Retina (tissue), 1 donor: ENCODE measurements around the gene ATG16L1.

Experiments
- DNase-seq: peaks from one replicate; pipeline ENCODE4 v3.0.0-alpha.2; 2016

Gene ATG16L1

GRCh38 chr2:233261819-233262555, 10.5 kb downstream of the ATG16L1 start:
- no peak for DNase-seq

- no peak for DNase-seq
These were observed 11.1 kb downstream of the ATG16L1 start for GRCh38 chr2:233262562-233262961.

- no peak for DNase-seq
These were observed 11.6 kb downstream of the ATG16L1 start for GRCh38 chr2:233263045-233263570.

- no peak for DNase-seq
These were observed 13.2 kb downstream of the ATG16L1 start for GRCh38 chr2:233264667-233265066.

- DNase-seq, result no peak
These were observed 14.5 kb downstream of the ATG16L1 start for GRCh38 chr2:233265899-233266431.

- DNase-seq, result no peak
These were observed 15.0 kb downstream of the ATG16L1 start for GRCh38 chr2:233266481-233266880.

GRCh38 chr2:233267516-233268245, 16.2 kb downstream of the ATG16L1 start:
- DNase-seq, result no peak

- DNase-seq, result no peak
These were observed 18.9 kb downstream of the ATG16L1 start for GRCh38 chr2:233270366-233270765.

- no peak for DNase-seq
These were observed 19.5 kb downstream of the ATG16L1 start for GRCh38 chr2:233270951-233271350.

GRCh38 chr2:233271693-233272092, 20.2 kb downstream of the ATG16L1 start:
- DNase-seq, result peak; percentile 14

- no peak for DNase-seq
These were observed 21.6 kb downstream of the ATG16L1 start for GRCh38 chr2:233273120-233273519.

GRCh38 chr2:233275223-233275622, 23.8 kb downstream of the ATG16L1 start:
- DNase-seq, result no peak

GRCh38 chr2:233278921-233279320, 27.4 kb downstream of the ATG16L1 start:
- DNase-seq, result no peak

GRCh38 chr2:233280114-233280693, 28.7 kb downstream of the ATG16L1 start:
- DNase-seq, result no peak

GRCh38 chr2:233281553-233281952, 30.1 kb downstream of the ATG16L1 start:
- DNase-seq, result no peak

GRCh38 chr2:233281992-233282603, 30.6 kb downstream of the ATG16L1 start:
- DNase-seq, result no peak

- no peak for DNase-seq
These were observed 34.4 kb downstream of the ATG16L1 start for GRCh38 chr2:233285921-233286320.

GRCh38 chr2:233287871-233288270, 36.4 kb downstream of the ATG16L1 start:
- DNase-seq, result no peak

GRCh38 chr2:233288663-233289062, 37.2 kb downstream of the ATG16L1 start:
- DNase-seq, result no peak

GRCh38 chr2:233289648-233290047, 38.2 kb downstream of the ATG16L1 start:
- DNase-seq, result no peak

GRCh38 chr2:233290051-233290845, 38.8 kb downstream of the ATG16L1 start:
- no peak for DNase-seq

- DNase-seq, result no peak
These were observed 44.4 kb downstream of the ATG16L1 start for GRCh38 chr2:233295891-233296290.
